Lower leg skin (tissue), 4 donors: Measurements from ENCODE around the gene ZNF408. TPM values are rescaled to one million over a fixed set of nuclear protein-coding genes. Genes with fewer than 3 reads are reported as not detected.

Source experiments
- DNase-seq, 2 donors: peaks; one replicate each; pipeline ENCODE4 v3.0.0-alpha.2; 2019; ENCODE audit warnings: low spot score in 2 of 2
- H3K4me3 ChIP-seq: fragments of 200-600 bp; sonication (generic); 2 replicates; pipeline ENCODE4 v1.5.1; 2017; ENCODE audit warnings: mild to moderate bottlenecking, low read depth; ENCODE audit not compliant: poor library complexity, severe bottlenecking
- POLR2A ChIP-seq, 2 donors: fragments of 450-650 bp; IDR thresholded peaks; one replicate each; pipeline ENCODE4 v1.6.1; 2016 to 2017; ENCODE audit warnings: antibody characterized with exemption in 2 of 2, mild to moderate bottlenecking in 1 of 2, moderate library complexity in 1 of 2
- WGBS, 2 donors: methylation state at CpG; one replicate each; pipeline ENCODE4 v1.1.5; 2018; 5-methylcytosine and 5-hydroxymethylcytosine counted together
- intact Hi-C: fragments of 100-400 bp; cut with DNase I; formaldehyde crosslinking; loops from one replicate; pipeline ENCODE4 v1.15.0; 2023; ENCODE audit warnings: low total_unique reads
- total RNA-seq, 4 donors: library from RNA; depleted of rRNA; stranded (reverse); fragments of >200 nt; gene quantifications; one replicate each; pipeline ENCODE4 v1.1.0, GENCODE V29; 2016
- TF ChIP-seq, protein P1 (sequence below), 3 donors: fragments of 450-650 bp; IDR thresholded peaks; one replicate each; pipeline ENCODE4 v1.5.1; 2016; ENCODE audit warnings: antibody characterized with exemption in 3 of 3, mild to moderate bottlenecking in 3 of 3, moderate library complexity in 2 of 3

The ZNF408 gene
- total RNA-seq, 4 donors from 2014 or later: 11.2 to 28.9 (median 16.2) TPM

DNA sequence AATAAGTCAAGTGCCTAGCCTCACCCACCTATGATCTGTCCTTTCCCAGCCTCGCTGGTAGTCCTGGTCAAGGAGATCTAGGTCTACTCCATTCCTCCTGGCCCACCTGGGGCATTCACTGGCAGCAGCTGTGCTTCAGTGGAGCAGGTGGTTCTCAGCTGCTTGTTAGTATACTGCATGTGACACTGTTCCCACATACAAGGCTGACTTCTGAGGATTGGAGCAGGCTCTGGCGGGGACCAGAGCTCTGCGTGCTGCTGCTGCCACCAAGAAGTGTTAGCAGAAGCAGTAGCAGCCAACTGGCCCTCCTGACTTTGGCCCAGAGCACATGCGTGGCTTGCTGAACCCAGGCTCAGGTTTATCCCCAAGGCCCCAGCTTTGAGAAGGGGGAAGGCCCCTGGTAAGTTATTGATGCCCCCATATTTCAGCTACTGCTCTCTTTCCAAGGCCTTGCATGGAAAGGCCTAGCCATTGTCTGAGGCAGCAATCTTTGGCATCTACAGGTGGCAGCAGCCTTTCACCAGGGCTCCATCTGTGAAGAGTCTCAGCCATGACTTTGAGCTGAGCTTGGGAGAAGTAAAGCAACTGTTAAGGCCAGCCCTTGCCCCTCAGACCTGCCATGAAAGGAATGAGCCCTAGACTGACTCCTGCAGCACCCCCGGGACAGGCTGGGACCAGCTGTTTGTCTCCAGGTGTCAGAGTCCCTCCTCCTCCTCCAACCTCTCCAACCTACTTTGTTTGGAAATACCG, 26.9 kb upstream of the ZNF408 start:
- intact Hi-C loops: no loop called here
- whole genome bisulfite sequencing, 2 donors: 61 to 76% methylated on average over 5 to 6 of the region's 6 CpGs
- no peak overlapping the region for H3K4me3 ChIP-seq
- DNase-seq: no peak
- TF ChIP-seq, protein P1, sequence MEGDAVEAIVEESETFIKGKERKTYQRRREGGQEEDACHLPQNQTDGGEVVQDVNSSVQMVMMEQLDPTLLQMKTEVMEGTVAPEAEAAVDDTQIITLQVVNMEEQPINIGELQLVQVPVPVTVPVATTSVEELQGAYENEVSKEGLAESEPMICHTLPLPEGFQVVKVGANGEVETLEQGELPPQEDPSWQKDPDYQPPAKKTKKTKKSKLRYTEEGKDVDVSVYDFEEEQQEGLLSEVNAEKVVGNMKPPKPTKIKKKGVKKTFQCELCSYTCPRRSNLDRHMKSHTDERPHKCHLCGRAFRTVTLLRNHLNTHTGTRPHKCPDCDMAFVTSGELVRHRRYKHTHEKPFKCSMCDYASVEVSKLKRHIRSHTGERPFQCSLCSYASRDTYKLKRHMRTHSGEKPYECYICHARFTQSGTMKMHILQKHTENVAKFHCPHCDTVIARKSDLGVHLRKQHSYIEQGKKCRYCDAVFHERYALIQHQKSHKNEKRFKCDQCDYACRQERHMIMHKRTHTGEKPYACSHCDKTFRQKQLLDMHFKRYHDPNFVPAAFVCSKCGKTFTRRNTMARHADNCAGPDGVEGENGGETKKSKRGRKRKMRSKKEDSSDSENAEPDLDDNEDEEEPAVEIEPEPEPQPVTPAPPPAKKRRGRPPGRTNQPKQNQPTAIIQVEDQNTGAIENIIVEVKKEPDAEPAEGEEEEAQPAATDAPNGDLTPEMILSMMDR (IDR thresholded peaks at IDR 0.05): no peak
- no peak for TF ChIP-seq POLR2A (IDR thresholded peaks at IDR 0.05)

DNA sequence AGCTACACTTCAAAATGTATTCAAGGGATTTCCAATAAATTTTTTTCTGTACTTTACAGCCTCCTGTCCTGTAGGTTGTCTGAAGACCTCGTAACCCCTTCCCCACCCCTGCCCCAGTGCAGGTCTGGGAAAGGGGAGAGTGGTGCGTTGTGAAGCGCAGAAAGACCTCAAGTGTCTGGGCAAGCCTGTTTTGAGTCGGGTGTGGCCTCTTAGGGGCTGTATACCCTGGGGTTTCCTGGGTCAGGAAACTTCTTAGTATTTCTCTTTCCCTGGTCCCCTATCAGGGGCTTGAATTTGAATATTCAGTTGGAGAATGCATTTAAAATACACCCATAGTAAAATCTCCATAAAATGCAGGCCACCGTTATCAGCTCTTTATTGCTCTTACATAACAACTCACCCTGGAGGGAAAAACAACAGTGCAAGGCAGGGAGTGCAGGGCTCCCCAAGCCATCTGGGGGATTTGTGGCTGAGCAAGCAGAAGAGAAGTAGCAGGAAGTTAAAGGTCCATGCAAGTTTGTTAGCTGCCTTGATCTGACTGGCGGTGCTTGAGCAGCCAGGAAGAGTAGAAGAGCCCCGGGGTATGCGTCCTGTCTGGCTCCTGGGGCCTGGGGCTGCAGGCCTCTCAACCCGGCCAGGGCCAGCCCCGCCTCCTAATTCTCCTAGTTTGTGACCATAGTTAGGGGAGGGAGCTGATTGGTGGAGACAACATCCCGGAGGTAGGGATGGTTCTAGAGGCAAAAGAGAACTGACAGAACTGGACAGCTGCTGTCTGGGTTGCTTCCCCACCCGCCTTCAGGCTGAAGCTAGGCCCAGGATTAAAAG, 26.2 kb upstream of the ZNF408 start:
- intact Hi-C loops: no loop called here
- 32 to 33% methylated on average over 12 of the region's 12 CpGs for WGBS, 2 donors
- TF ChIP-seq, protein P1 (IDR thresholded peaks at IDR 0.05): no peak
- TF ChIP-seq POLR2A (IDR thresholded peaks at IDR 0.05): no peak
- no peak overlapping the region for H3K4me3 ChIP-seq
- DNase-seq: no peak

DNA sequence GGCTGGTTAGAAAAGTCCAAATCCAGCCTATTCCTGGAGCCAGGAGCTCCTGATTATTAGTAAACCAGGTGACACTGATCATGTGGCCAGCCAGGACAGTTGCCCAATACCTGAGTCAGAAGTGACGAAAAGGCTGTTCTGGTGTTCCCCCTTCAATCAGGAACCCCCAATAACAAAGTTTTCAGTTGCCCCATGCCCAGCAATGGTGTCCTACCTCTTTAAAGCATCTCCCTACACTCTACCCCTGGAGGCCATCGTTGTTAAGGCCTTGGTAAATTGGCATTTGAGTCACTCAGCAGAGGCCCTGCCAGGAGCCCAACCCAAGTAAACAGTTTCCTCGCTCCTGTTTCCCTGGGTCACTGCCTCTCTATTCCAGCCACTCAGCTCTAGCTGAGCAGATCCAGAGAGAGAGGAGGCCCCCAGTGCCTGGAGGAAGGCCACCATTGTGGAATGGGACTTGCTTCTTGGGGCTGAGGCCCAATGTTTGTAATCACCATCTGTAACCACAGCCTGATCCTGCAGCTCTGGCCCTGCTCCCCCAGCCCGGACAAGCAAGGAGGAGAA, 25.5 kb upstream of the ZNF408 start:
- intact Hi-C loops: no loop called here
- WGBS, 2 donors: 17 to 26% methylated on average over 4 of the region's 4 CpGs
- no peak overlapping the region for H3K4me3 ChIP-seq
- DNase-seq: peak; percentile 77 to 92
- no peak for TF ChIP-seq POLR2A (IDR thresholded peaks at IDR 0.05)
- TF ChIP-seq, protein P1 (IDR thresholded peaks at IDR 0.05): no peak

DNA sequence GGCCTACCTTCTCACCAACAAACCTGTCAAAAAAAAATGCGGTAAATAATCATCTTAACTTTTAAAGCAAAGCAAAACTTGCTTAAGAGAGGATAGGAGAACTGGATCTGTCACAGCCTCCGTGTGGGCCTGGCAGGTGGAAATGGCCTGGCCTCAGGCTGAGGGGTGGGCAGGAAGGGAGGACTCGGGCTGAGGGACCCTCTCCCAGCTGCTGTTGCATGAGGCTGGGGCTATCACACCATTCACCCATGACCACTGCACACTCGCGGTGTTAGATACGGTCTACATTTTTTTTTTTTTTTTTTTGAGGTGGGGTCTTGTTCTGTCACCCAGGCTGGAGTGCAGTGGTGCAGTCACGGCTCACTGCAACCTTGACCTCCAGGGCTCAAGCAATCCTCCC, 24.9 kb upstream of the ZNF408 start:
- TF ChIP-seq, protein P1 (IDR thresholded peaks at IDR 0.05): no peak
- TF ChIP-seq POLR2A (IDR thresholded peaks at IDR 0.05): no peak
- WGBS, 2 donors: 66 to 72% methylated on average over 7 of the region's 7 CpGs
- no peak overlapping the region for H3K4me3 ChIP-seq
- no peak for DNase-seq
- intact Hi-C loops: no loop called here

DNA sequence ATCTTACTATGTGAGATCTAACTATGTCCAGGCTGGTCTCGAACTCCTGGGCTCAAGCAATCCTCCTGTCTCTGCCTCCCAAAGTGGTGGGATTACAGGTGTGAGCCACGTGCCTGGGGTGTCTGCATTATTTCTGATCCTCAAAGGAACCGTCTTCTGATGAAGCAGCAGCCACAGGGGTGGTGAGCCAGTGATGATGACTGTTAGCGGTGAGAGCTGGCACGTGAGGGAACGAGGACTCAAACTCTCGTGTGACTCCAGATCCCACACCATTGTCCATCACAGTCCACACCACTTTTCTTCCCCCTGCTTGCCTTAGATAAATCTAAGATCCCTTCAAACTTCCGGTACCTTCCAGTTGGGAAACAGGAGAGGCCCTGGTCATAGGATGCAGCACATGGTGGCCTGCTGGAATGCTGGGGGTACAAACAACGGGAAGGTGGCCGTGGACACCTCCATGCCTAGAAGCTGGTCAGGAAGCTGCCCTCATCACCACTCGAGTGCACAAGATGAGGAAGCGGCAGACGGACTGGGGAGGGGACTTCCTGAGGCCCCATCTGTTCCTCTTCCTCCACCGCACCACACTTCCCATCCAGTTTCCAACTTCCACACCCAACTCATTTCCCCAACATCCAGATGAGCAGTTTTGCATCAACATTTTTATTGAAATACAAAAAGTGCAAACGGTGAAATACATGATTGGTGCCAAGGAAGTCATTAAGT, 24.2 kb upstream of the ZNF408 start:
- no peak for DNase-seq
- 63 to 65% methylated on average over 15 of the region's 15 CpGs for WGBS, 2 donors
- intact Hi-C loops: no loop called here
- no peak overlapping the region for H3K4me3 ChIP-seq
- TF ChIP-seq POLR2A (IDR thresholded peaks at IDR 0.05): no peak
- TF ChIP-seq, protein P1 (IDR thresholded peaks at IDR 0.05): no peak
